CD4-positive, alpha-beta T cell treated with Interleukin-17A for 4 hours (primary cell): ENCODE measurements around the gene RNF181.
"Not testable (repeated sequence)": the region's sequence is repeated elsewhere in the genome, so short reads cannot be mapped to it uniquely, and the experiment has no call there.

Experiments
- DNase-seq: peaks from one replicate; pipeline ENCODE4 v3.0.0-alpha.2; 2020; ENCODE audit warnings: mixed read lengths

Gene RNF181

GRCh38 chr2:85597241-85597640 lies 1.7 kb downstream of the RNF181 start:
- DNase-seq, result no peak

DNA sequence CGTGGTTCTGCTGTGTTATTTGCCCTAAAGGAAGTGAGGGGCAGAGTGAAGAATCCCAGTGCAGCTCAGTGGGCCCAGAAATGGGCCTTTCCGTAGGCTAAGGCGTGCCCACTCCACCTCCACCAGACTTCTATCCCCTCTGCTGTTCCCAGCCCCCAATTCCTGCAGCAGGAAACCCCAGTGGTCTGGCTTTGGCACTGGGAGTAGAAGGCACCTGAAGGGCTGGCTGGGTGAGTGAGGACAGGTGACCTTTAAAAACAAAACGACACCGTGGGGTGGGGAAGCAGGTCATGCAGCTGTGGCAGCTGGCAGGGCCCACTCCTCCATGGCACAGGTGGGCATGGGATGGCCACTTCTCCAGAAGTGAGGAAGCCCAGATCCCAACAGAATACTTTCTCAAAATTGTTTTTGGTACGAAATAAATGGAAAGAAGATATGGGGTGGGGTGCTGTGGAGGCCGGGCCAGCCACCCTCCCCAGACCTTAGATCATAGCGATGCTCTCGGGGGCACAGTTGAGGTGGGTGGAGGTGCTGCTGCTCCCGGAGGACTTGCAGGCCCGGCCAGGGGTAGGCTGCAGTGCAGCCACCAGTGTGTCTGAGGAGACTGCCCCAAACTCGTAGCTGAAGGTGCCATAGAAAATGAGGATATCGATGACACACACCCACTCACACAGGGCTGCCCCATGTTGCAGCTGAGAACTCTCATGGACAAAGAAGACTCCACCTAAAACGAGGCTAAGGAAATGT lies 3.2 kb downstream of the RNF181 start:
- no peak for DNase-seq

- no peak for DNase-seq
Observed at GRCh38 chr2:85599468-85600234, 4.1 kb downstream of the RNF181 start.

DNA sequence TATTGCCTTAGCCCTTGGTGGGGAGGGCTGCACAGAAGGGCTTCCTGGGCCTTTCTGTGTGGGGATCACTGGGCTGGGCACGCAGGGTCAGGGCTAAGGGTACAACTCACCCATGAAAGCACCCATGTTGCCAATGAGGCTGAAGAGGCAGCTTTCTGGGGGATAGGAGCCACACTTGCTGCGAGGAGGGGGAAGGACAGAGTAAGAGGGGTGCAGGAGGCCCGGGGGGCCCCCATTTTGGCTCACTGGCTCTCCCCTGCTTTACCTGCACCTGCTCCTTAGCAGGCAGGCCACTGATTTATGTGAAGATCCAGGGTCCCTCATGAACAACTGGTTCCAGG lies 4.7 kb downstream of the RNF181 start:
- no peak for DNase-seq

DNA sequence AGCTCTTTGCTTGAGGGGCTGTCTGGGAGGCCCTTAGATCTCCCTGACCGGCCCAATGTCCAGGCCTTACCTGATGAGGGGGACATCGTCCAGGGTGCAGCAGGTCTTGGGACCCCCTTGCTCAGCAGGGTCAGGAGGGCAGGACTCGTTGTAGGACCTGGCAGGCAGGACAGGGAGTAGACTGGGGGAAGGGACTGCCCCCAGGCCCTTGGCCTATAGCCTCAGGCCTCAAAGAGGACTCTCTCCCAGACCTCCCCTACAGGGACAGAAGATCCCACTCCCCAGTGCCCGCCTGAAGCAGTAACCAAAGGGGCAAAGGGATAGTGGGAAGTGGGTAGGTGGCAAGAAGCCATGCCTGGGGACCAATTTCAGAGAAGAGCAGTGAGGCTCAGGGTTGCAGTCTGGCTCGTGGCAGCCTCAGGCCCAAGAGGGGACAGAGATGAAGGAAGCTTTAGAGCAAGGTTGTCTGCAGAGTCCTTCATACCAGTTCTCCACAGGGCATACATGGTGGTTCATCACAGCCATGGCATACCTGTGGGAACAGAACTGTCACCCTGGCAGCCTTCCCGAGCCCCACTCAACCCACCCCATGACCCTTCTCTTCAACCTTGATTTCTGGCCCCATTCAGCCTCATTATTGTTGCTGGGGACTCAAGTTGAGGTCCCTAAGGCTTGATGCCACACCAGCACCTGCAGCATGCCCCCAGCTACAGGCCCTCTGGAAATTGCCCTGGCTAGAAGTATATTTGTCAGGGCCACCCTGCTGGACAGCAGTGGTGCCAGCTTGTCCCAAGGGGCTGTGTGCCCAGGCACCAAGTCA lies 5.6 kb downstream of the RNF181 start:
- DNase-seq, result no peak

DNA sequence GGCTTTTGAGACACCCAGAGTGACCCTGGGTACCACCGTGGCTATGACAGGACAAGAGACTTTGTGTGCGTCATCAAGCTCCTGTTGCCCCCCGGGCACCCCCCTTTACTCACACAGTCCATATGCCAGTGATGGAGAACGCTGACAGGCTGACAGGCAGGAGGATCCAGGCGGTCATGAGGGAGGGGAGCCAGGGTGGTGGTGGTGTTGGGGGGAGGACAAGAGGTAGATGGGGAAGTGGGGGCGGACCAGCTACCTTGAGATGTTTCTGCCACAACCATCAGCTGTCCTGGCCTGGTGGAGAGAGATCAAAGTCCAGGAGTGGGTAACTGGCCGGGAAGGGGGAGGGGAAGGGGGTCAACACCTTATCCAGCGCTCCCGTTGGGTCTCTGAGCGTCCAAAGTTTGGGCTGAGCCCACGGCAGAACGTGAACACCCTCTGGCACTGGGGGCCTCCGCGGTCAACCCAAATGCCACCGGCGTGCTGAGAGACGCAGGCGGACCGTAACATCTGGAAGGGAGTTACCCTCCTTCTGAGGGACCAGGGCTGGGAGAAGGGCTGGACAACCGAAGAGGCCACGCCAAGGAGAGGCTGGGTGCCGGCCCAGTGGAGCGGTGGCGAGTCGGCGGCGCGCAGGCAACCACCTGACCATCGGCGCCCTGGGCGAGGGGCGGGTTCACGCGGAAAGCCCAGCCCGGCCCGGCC lies 6.4 kb downstream of the RNF181 start:
- no peak for DNase-seq

- peak; percentile 92 for DNase-seq
Observed at GRCh38 chr2:85602476-85603234, 7.1 kb downstream of the RNF181 start, which contains the start of gene TMEM150A. TSS of gene TMEM150A (minus strand) at chr2:85602698. CDS start at chr2:85601948, 750 bp downstream.

GRCh38 chr2:85604133-85604444 lies 8.5 kb downstream of the RNF181 start:
- DNase-seq, result not testable (repeated sequence)

DNA sequence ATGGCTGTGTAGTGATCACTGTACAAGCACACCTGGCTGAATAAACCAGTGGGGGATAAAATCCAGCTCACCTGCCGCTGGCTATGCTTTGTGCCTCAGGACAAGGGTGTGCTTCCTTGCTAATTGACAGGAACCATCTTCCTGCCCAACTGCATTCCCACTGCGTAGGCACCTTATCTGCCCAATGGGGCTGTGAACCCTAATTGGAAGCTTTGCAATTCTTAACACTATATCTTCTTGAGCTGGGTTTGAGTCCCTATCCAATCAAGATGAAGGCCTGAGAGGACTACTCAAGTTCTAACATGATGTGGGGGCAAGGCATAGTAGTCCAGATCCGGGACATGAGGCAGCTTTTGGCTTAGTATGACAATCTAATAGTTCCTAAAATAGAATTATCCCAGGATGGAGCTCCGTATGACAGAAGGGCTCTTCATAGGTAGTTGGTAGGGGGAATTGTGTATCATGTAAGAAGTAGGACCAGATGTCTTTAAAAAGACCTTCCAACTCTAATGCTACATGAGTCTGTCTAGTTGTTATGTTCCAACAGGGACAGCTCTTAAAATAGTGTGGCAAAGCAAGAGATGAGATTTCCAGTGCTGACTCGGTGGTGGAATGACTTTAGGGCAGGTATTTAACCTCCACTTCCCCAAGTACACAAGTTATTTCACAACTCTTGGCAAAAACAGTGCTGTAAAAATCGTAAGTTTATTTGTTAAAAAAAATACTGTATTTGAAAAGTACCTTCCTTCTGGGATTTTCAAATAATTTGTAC lies 9.2 kb downstream of the RNF181 start:
- DNase-seq, result no peak

GRCh38 chr2:85605406-85606115 lies 10.0 kb downstream of the RNF181 start:
- DNase-seq, result no peak

GRCh38 chr2:85606116-85606455 lies 10.5 kb downstream of the RNF181 start:
- no peak for DNase-seq

GRCh38 chr2:85607268-85608215 lies 12.0 kb downstream of the RNF181 start:
- no peak for DNase-seq

- no peak for DNase-seq
Observed at GRCh38 chr2:85611217-85611704, 15.7 kb downstream of the RNF181 start.

DNA sequence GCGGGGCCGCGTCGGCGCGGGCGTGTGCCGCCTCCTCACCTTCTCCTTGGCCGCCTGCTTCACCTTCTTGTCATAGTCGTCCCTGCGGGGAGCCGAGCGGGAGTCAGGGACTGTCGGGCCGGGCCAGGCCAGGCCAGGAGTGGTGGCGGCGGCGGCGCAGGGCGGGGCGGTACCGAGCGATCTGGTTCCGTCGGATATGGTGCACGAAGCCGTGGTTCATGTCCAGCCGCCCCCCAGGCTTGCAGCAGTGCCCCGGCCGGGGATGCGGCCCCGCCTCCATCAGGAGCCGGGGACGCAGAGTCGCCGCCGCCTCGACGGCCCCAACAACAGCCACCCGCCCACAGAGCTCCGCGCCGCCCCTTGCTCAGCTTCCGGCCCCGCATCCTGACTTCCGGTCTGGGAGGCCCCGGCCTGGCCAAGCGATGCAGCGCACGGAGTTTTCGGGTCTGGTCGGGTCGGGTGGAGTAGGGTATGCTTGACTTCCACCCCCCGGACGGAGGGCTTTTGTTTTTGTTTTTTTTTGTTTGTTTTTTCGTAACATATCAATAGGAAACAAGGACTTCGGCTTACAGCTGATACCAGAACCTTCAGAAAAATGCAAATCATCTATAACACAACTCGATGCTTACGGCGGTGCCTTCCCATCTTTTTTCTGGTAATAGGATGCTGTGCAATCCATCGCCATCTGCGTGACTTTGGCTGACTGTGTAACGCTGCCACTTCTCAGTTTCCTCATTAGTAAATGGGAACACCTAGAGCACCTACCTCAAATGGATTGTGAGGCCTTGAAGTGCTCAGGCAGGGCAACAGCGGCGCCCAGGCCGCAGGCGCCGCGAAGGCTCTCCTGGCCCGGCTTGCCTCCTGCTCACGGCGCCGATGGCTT lies 16.4 kb downstream of the RNF181 start, which contains the start of gene C2orf68:
C2orf68 (minus strand) TSS at position 362 of the 883 bp plus-strand sequence; CDS start at position 280, 82 bp downstream.
- peak; percentile 88 for DNase-seq

GRCh38 chr2:85613717-85614515 lies 18.4 kb downstream of the RNF181 start:
- DNase-seq, result no peak

- DNase-seq, result not testable (repeated sequence)
Observed at GRCh38 chr2:85614757-85615156, 19.2 kb downstream of the RNF181 start.

DNA sequence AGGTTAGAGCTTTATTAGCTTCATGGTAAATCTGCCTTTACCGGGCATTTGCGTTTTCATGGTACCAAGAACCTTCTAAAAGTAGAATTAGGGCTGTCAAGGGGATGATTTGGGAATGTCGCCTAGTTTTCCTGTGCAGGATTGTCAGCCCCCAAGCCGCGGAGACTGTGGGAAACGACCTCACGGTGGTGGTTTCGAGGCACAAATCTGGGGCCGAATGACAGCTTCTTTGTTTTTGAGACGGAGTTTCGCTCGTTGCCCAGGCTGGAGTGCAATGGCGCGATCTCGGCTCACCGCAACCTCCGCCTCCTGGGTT lies 19.8 kb downstream of the RNF181 start:
- no peak for DNase-seq
